ENCODE data around the gene NKAIN1.

Gene NKAIN1

GRCh38 chr1:31183927-31184554, 55.6 kb downstream of the NKAIN1 start:
- Histone ChIP-seq H3K27ac (ENCODE audit: extremely low read depth, low read depth, low read length) (no peak overlapping the region), H3K4me1 (ENCODE audit: control insufficient read depth, insufficient read depth, low read length) (no peaks in the 10 kb centered on the region), H3K4me3 (ENCODE audit: low read depth, low read length) (no peak overlapping the region), H3K9me3 (ENCODE audit: control insufficient read depth, insufficient read depth, low read depth, low read length) (no peaks in the 10 kb centered on the region), H3K36me3 (ENCODE audit: control insufficient read depth in 2 of 2, insufficient read depth in 1 of 2, low read length in 2 of 2) (no peaks in the 10 kb centered on the region)
- ChIA-PET CTCF (interaction anchor here (0.6 to 6.1 kb wide), 60 partner anchors 8 to 717 kb away, joined by 3 to 119 read pairs (median 4); partner anchors contain the start of genes PUM1, SNRNP40 and ZCCHC17), POLR2A (no interaction called here)
- peak; percentile 80 for TF ChIP-seq ZNF654 (tag by site-specific recombination; IDR thresholded peaks at IDR 0.05; ENCODE audit: low read depth)
- no peak for TF ChIP-seq ZNF677 (tag by site-specific recombination; IDR thresholded peaks at IDR 0.05)
- TF ChIP-seq MEIS1 (CRISPR knock-in tag; IDR thresholded peaks at IDR 0.05; ENCODE audit: borderline replicate concordance): no peak
- TF ChIP-seq ZNF350 (tag by site-specific recombination; IDR thresholded peaks at IDR 0.05): no peak
- no peak for TF ChIP-seq ZNF248 (tag by site-specific recombination; IDR thresholded peaks at IDR 0.05)
- no peak for TF ChIP-seq ZXDB (tag by site-specific recombination; IDR thresholded peaks at IDR 0.05)
- no peak for TF ChIP-seq KLF9 (tag by site-specific recombination; IDR thresholded peaks at IDR 0.05; ENCODE audit: low read depth)
- no peak for TF ChIP-seq ZNF529 (tag by site-specific recombination; IDR thresholded peaks at IDR 0.05; ENCODE audit: insufficient replicate concordance)
- TF ChIP-seq ZNF394 (tag by site-specific recombination; IDR thresholded peaks at IDR 0.05; ENCODE audit: borderline replicate concordance): no peak
- TF ChIP-seq SP7 (tag by site-specific recombination; IDR thresholded peaks at IDR 0.05): no peak
- TF ChIP-seq ZNF302 (tag by site-specific recombination; IDR thresholded peaks at IDR 0.05; ENCODE audit: low read depth): no peak
- TF ChIP-seq ZFP37 (tag by site-specific recombination; IDR thresholded peaks at IDR 0.05): no peak
- no peak for TF ChIP-seq KLF8 (tag by site-specific recombination; IDR thresholded peaks at IDR 0.05)
- TF ChIP-seq ZNF37A (tag by site-specific recombination; IDR thresholded peaks at IDR 0.05): no peak
- TF ChIP-seq ZNF121 (tag by site-specific recombination; IDR thresholded peaks at IDR 0.05): no peak
- TF ChIP-seq ZNF585B (tag by site-specific recombination; IDR thresholded peaks at IDR 0.05): no peak
- no peak for TF ChIP-seq ZNF404 (tag by site-specific recombination; IDR thresholded peaks at IDR 0.05)
- TF ChIP-seq ZNF664 (tag by site-specific recombination; IDR thresholded peaks at IDR 0.05): no peak
- 0 out of 2 replicates have a peak, but pooled peaks have one; percentile 15 for TF ChIP-seq ZNF600 (tag by site-specific recombination; IDR thresholded peaks at IDR 0.05)
- TF ChIP-seq ZNF645 (tag by site-specific recombination; IDR thresholded peaks at IDR 0.05): no peak
- no peak for TF ChIP-seq ZNF768 (tag by site-specific recombination; IDR thresholded peaks at IDR 0.05)
- TF ChIP-seq KLF1 (tag by site-specific recombination; IDR thresholded peaks at IDR 0.05): no peak
- no peak for TF ChIP-seq ZNF629 (tag by site-specific recombination; IDR thresholded peaks at IDR 0.05)
- TF ChIP-seq HOXA7 (CRISPR knock-in tag; IDR thresholded peaks at IDR 0.05; ENCODE audit: borderline replicate concordance): no peak
- TF ChIP-seq ZNF16 (tag by site-specific recombination; IDR thresholded peaks at IDR 0.05; ENCODE audit: low read depth): no peak
- TF ChIP-seq ZSCAN16 (tag by site-specific recombination; IDR thresholded peaks at IDR 0.05): no peak
- TF ChIP-seq, protein P1, sequence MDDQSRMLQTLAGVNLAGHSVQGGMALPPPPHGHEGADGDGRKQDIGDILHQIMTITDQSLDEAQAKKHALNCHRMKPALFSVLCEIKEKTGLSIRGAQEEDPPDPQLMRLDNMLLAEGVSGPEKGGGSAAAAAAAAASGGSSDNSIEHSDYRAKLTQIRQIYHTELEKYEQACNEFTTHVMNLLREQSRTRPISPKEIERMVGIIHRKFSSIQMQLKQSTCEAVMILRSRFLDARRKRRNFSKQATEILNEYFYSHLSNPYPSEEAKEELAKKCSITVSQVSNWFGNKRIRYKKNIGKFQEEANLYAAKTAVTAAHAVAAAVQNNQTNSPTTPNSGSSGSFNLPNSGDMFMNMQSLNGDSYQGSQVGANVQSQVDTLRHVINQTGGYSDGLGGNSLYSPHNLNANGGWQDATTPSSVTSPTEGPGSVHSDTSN (CRISPR knock-in tag; IDR thresholded peaks at IDR 0.05): no peak
- TF ChIP-seq REST (tag by site-specific recombination; IDR thresholded peaks at IDR 0.05): no peak
- TF ChIP-seq, protein P2, sequence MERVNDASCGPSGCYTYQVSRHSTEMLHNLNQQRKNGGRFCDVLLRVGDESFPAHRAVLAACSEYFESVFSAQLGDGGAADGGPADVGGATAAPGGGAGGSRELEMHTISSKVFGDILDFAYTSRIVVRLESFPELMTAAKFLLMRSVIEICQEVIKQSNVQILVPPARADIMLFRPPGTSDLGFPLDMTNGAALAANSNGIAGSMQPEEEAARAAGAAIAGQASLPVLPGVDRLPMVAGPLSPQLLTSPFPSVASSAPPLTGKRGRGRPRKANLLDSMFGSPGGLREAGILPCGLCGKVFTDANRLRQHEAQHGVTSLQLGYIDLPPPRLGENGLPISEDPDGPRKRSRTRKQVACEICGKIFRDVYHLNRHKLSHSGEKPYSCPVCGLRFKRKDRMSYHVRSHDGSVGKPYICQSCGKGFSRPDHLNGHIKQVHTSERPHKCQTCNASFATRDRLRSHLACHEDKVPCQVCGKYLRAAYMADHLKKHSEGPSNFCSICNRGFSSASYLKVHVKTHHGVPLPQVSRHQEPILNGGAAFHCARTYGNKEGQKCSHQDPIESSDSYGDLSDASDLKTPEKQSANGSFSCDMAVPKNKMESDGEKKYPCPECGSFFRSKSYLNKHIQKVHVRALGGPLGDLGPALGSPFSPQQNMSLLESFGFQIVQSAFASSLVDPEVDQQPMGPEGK (tag by site-specific recombination; IDR thresholded peaks at IDR 0.05): peak; percentile 61; the same call in 1 of the 2 replicates
- TF ChIP-seq ZNF133 (tag by site-specific recombination; IDR thresholded peaks at IDR 0.05): no peak
- TF ChIP-seq ZBTB6 (tag by site-specific recombination; IDR thresholded peaks at IDR 0.05): no peak
- no peak for TF ChIP-seq ZNF19 (tag by site-specific recombination; IDR thresholded peaks at IDR 0.05; ENCODE audit: low read depth)

Data from HEK293 (cell line).